Left lung (tissue), 10 donors: ENCODE results near the gene CBS. TPM values are rescaled to one million over a fixed set of nuclear protein-coding genes. Genes with fewer than 3 reads are reported as not detected.

Experiments
- ATAC-seq: fragments of 200-7000 bp; cut with Tn5 transposase; one replicate; pipeline ENCODE4 v1.9.1; 2020; ENCODE audit warnings: moderate library complexity
- DNase-seq, 4 donors: peaks; one replicate each; pipeline ENCODE4 v3.0.0-alpha.2; 2013 to 2020
- H3K27ac ChIP-seq, 2 donors: fragments of 200-600 bp; sonication (generic) in 1 of 2; one replicate each; pipeline versions ENCODE4 v1.5.0 to v1.8.0; 2020 to 2021
- H3K27me3 ChIP-seq, 2 donors: fragments of 200-600 bp; sonication (generic) in 1 of 2; one replicate each; pipeline versions ENCODE4 v1.5.0 to v1.8.0; 2020 to 2021
- H3K36me3 ChIP-seq, 2 donors: fragments of 200-600 bp; sonication (generic) in 1 of 2; one replicate each; pipeline versions ENCODE4 v1.5.0 to v1.8.0; 2020 to 2021
- H3K4me1 ChIP-seq, 2 donors: fragments of 200-600 bp; one replicate each; pipeline ENCODE4 v1.8.0; 2021
- H3K4me3 ChIP-seq, 2 donors: fragments of 200-600 bp; sonication (generic) in 1 of 2; one replicate each; pipeline versions ENCODE4 v1.5.0 to v1.8.0; 2020 to 2021; ENCODE audit warnings: mild to moderate bottlenecking in 1 of 2
- H3K9me3 ChIP-seq, 2 donors: fragments of 200-600 bp; sonication (generic) in 1 of 2; one replicate each; pipeline versions ENCODE4 v1.5.0 to v1.8.0; 2020 to 2021
- intact Hi-C, 2 donors: fragments of 100-400 bp; cut with DNase I; formaldehyde crosslinking; loops; one replicate each; pipeline versions ENCODE4 v1.11.2 to v1.14.2; 2022
- polyA plus RNA-seq, 6 donors: library from polyadenylated mRNA; unstranded; fragments of 120-200 nt; gene quantifications; one replicate each; pipeline ENCODE4 v1.2.1, GENCODE V29; 2013; ENCODE audit not compliant: insufficient read length in 6 of 6
- total RNA-seq, 2 donors: library from RNA; stranded (reverse); fragmentation: NEBNext Ultra II Directional; extraction: Animal tissue kit (Norgen Biotek cat#: 25700); gene quantifications; one replicate each; pipeline ENCODE4 v1.2.1, GENCODE V29; 2021
- TF ChIP-seq, protein P1 (sequence below), 2 donors: fragments of 200-600 bp; sonication (generic) in 1 of 2; IDR thresholded peaks; one replicate each; pipeline versions ENCODE4 v1.5.0 to v1.8.0; 2021; ENCODE audit warnings: antibody characterized with exemption in 2 of 2
- donor health status: DM: no; HTN: yes; CAD: no.
- donor health status: DM: no; HTN: no; CAD: no.

Gene CBS
- total and polyA plus RNA-seq, 8 donors = 3.4 to 52.5 (median 5.2) TPM

DNA sequence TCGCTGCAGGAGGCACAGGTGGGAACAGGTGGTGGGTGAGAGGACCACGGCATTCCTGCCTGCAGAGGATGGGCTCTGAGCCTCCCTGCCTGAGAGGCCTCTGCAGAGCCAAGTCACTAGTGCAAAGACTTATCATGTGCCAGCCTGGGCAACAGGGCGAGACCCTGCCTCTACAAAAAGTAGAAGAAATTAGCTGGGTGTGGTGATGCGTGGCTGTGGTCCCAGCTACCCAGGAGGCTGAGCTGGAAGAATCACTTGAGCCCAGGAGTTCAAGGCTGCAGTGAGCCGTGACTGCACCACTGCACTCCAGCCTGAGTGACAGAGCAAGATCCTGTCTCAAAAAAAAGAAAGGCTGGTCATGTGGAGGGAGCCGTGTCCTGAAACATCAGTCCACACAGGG is 54.9 kb downstream of the CBS start:
- H3K27me3 ChIP-seq = no peaks in the 10 kb centered on the region
- H3K27ac ChIP-seq = no peak overlapping the region
- TF ChIP-seq, protein P1, sequence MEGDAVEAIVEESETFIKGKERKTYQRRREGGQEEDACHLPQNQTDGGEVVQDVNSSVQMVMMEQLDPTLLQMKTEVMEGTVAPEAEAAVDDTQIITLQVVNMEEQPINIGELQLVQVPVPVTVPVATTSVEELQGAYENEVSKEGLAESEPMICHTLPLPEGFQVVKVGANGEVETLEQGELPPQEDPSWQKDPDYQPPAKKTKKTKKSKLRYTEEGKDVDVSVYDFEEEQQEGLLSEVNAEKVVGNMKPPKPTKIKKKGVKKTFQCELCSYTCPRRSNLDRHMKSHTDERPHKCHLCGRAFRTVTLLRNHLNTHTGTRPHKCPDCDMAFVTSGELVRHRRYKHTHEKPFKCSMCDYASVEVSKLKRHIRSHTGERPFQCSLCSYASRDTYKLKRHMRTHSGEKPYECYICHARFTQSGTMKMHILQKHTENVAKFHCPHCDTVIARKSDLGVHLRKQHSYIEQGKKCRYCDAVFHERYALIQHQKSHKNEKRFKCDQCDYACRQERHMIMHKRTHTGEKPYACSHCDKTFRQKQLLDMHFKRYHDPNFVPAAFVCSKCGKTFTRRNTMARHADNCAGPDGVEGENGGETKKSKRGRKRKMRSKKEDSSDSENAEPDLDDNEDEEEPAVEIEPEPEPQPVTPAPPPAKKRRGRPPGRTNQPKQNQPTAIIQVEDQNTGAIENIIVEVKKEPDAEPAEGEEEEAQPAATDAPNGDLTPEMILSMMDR (IDR thresholded peaks at IDR 0.05) = no peak
- ATAC-seq = no peak
- H3K36me3 ChIP-seq = peaks cover 0 to 93% of the 10 kb centered on the region in 2 donors
- no peaks in the 10 kb centered on the region for H3K4me1 ChIP-seq
- H3K4me3 ChIP-seq = no peak overlapping the region
- intact Hi-C loops = no loop called here
- no peaks in the 10 kb centered on the region for H3K9me3 ChIP-seq
- DNase-seq = no peak

DNA sequence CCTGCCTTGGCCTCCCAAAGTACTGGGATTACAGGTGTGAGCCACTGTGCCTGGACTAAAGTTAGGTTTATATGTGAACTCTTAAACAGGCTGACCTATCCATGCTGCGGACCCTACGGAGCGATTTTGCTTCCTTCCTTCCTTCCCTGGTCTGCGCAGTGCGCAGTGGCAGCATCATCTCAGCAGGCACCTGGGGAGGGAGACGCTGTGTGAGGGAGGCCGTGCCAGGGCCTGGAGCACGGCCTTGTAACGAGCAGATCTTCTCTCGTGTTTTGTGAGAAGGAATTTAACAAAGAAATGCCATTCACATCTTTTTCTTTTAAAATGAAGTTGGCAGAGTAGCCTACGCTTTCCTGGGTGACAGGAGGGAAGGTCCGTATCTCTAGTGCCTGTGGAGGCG is 55.5 kb downstream of the CBS start:
- no peak for ATAC-seq
- Histone ChIP-seq H3K9me3 (no peaks in the 10 kb centered on the region), H3K36me3 (peaks cover 0 to 88% of the 10 kb centered on the region in 2 donors), H3K4me3 (no peak overlapping the region), H3K4me1 (no peaks in the 10 kb centered on the region), H3K27me3 (no peaks in the 10 kb centered on the region), H3K27ac (no peak overlapping the region)
- intact Hi-C loops = no loop called here
- no peak for DNase-seq
- TF ChIP-seq, protein P1 (IDR thresholded peaks at IDR 0.05) = no peak

DNA sequence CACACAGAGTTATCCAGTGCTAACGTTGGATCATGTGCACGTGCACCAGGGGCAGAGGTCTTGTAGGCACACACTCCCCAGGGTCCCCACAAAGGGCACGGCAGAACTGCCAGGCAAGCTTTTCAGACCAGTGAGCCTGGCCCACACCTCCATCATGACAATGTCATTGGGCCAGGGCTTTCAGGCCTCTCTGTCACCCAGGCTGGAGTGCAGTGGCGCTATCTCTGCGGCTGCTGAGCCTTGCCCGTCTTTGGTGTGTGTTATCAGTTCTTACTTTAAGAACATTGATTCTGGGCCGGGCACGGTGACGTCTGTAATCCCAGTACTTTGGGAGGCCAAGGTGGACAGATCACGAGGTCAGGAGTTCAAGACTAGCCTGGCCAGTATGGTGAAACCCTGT is 57.1 kb downstream of the CBS start:
- H3K36me3 ChIP-seq = peaks cover 0 to 83% of the 10 kb centered on the region in 2 donors
- TF ChIP-seq, protein P1 (IDR thresholded peaks at IDR 0.05) = no peak

DNA sequence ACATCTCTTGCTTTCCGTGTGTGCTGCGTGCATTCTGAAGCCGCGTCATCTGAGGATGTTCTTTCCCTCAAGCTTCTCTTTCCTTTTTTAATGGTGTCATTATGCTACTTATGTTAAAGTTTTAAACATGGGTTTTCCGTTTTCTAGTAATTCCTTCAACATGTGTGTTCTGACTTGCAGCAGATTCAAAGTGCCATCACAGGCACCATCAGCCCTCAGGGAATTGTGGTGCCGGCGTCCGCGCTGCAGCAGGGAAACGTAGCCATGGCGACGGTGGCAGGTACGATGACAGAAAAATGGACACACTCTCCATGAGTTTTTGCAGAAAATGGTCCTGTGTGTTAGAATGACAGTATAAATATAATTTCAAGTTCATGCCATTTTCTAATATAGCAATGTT is 58.9 kb downstream of the CBS start:
- intact Hi-C loops = no loop called here
- Histone ChIP-seq H3K4me3 (no peak overlapping the region), H3K27ac (no peak overlapping the region), H3K36me3 (peaks cover 0 to 83% of the 10 kb centered on the region in 2 donors), H3K9me3 (no peaks in the 10 kb centered on the region), H3K27me3 (no peaks in the 10 kb centered on the region), H3K4me1 (no peaks in the 10 kb centered on the region)
- DNase-seq (no peak), ATAC-seq (no peak)
- TF ChIP-seq, protein P1 (IDR thresholded peaks at IDR 0.05) = no peak

More for the DNA sequence above, 57.1 kb downstream of the CBS start:
- no peaks in the 10 kb centered on the region for H3K9me3 ChIP-seq
- no peaks in the 10 kb centered on the region for H3K4me1 ChIP-seq
- H3K27me3 ChIP-seq = no peaks in the 10 kb centered on the region
- H3K27ac ChIP-seq = no peak overlapping the region
- DNase-seq (no peak), ATAC-seq (no peak)
- no peak overlapping the region for H3K4me3 ChIP-seq
- intact Hi-C loops = no loop called here

DNA sequence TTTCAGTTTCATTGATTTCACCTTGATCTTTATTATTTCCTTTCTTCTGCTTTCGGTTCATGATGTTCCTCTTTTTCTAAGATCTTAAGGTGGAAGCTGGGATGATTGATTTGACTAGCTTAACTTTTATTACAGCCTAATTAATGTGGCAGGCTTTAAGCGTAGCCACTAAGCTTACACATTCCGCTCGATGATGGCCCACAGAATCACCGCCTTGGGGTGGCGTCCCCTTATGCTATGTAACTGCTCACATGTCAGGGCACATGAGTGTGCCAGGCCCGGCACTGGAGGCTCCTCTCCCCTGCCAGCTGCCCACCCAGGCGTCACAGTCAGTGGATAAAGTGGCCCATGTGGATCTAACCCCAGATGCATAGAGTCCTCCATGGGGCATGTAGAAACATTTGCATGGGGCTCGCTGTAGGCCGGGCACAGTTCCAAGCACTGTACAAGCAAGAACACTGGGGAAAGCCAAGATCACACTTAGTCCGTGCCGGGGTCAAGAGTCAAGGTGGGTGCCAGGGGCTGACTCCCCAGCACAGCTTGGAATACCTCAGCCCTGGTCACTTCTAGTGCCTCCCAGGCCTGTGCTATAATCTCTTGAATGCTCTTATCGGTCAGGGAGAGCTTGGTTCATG is 59.6 kb downstream of the CBS start:
- Histone ChIP-seq H3K36me3 (peaks cover 0 to 83% of the 10 kb centered on the region in 2 donors), H3K4me3 (no peak overlapping the region), H3K27me3 (no peaks in the 10 kb centered on the region), H3K9me3 (no peaks in the 10 kb centered on the region), H3K27ac (no peak overlapping the region), H3K4me1 (no peaks in the 10 kb centered on the region)
- TF ChIP-seq, protein P1 (IDR thresholded peaks at IDR 0.05) = no peak
- intact Hi-C loops = no loop called here
- no peak for DNase-seq
- ATAC-seq = no peak
